Epithelial cell of esophagus (primary cell): ENCODE data around the gene TMEM11.
"Not testable (repeated sequence)": the region's sequence is repeated elsewhere in the genome, so short reads cannot be mapped to it uniquely, and the experiment has no call there.

ENCODE experiments used
- DNase-seq: peaks from one replicate; pipeline ENCODE4 v3.0.0; 2010; ENCODE audit warnings: low read depth
- H3K4me3 ChIP-seq: 2 replicates; pipeline ENCODE4 v1.5.1; 2011; ENCODE audit warnings: mild to moderate bottlenecking, low read length, control low read depth
- TF ChIP-seq, protein P1 (sequence below): IDR thresholded peaks from 2 replicates; pipeline ENCODE4 v1.5.1; 2011; ENCODE audit warnings: low read depth, mild to moderate bottlenecking, low read length, control low read depth, inconsistent platforms; ENCODE audit not compliant: insufficient read depth; ENCODE audit errors: missing control alignments

The TMEM11 gene

DNA sequence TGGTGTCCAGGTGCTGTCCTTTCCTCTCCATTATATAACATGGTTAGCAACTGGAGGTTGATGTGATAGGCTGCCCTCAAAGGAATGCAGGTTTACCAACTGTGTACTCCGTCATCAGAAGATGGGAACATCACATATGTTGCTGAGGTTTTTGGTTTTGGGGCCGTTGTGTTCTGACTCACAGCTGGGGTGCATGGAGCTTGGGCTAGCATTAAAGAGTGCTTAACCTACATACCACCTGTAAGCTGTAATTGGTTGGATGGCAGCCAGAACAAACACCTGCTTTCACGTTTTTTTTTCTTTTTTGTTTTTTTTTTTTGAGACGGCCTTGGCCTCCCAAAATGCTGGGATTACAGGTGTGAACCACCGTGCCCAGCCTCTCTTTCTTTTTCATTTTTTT is 20.9 kb downstream of the TMEM11 start:
- H3K4me3 ChIP-seq: no peak overlapping the region
- TF ChIP-seq, protein P1, sequence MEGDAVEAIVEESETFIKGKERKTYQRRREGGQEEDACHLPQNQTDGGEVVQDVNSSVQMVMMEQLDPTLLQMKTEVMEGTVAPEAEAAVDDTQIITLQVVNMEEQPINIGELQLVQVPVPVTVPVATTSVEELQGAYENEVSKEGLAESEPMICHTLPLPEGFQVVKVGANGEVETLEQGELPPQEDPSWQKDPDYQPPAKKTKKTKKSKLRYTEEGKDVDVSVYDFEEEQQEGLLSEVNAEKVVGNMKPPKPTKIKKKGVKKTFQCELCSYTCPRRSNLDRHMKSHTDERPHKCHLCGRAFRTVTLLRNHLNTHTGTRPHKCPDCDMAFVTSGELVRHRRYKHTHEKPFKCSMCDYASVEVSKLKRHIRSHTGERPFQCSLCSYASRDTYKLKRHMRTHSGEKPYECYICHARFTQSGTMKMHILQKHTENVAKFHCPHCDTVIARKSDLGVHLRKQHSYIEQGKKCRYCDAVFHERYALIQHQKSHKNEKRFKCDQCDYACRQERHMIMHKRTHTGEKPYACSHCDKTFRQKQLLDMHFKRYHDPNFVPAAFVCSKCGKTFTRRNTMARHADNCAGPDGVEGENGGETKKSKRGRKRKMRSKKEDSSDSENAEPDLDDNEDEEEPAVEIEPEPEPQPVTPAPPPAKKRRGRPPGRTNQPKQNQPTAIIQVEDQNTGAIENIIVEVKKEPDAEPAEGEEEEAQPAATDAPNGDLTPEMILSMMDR: no peak
- DNase-seq: no peak

DNA sequence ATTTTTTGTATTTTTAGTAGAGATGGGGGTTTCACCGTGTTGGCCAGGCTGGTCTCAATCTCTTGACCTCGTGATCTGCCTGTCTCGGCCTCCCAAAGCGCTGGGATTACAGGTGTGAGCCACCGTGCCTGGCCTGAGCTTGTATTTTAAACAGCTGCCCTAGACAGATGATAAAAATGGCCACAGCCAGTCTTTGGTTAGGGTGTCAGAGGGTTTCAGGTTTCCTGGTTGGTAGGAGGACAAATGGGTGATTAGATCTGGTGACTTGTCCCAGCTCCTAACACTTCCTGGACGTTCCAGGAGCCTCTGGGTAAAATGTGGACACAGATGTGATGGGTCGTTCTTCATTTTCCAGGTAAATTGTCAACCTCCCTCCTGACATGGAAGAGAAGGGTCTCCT is 21.5 kb downstream of the TMEM11 start:
- H3K4me3 ChIP-seq: not testable (repeated sequence)

DNA sequence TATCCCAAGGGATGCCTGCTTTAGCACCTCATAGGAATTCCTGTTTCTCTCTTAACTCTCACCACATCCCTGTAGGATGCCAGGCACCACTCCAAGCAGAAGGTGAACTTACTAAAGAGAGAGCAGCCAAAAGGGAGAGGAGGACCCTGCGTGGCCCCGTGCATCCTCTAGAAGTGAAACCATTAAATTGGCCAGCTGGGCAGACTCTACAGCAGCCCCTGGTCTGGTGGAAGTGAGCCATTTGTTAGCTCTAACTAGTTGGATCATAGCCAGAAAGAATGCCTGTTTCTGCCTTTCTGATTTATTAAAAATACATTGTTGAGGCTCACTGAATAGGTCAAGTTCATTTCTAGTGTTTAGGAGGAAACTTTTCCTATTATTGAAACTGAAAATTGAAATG is 22.3 kb downstream of the TMEM11 start:
- no peak for DNase-seq
- TF ChIP-seq, protein P1: no peak
- no peak overlapping the region for H3K4me3 ChIP-seq

More for the DNA sequence above, 21.5 kb downstream of the TMEM11 start:
- not testable (repeated sequence) for DNase-seq

DNA sequence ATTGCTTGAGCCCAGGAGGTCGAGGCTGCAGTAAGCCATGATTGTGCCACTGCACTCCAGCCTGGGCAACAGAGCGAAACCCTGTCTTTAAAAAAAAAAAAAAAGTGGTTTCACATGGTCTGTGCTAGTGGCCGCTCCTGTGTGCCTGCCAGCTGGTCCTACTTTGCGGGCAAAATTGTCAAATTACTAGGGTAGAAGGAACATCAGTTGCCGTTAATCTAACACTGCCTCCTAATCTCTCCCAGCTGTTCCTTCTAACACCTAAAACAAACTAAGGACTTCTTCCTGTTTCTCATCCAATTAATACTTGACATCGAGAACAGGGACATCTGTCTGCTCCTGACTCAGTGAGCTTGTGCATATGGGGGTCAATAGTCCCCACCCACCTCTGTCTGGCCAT is 23.9 kb downstream of the TMEM11 start:
- TF ChIP-seq, protein P1: no peak
- H3K4me3 ChIP-seq: no peak overlapping the region
- DNase-seq: no peak

DNA sequence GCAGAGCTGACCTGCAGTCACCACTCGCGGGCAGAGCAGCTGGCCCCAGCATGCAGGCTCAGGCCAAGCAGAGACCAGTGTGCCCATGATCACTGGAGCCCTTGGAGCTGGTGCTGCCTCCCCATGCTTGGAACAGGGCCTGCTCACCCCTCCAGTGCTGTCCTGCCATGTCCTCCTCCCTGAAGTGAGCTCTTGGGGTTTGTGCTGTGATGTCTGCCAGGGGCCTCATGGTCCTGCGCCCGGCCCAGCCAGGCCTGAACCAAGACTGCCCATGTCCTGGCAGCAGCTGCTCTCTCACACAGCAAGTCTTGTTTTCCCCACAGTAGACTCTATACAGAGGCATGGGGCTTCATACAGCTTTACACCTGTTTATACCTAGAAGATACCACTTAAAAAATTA is 24.6 kb downstream of the TMEM11 start:
- DNase-seq: no peak
- TF ChIP-seq, protein P1: no peak
- no peak overlapping the region for H3K4me3 ChIP-seq

DNA sequence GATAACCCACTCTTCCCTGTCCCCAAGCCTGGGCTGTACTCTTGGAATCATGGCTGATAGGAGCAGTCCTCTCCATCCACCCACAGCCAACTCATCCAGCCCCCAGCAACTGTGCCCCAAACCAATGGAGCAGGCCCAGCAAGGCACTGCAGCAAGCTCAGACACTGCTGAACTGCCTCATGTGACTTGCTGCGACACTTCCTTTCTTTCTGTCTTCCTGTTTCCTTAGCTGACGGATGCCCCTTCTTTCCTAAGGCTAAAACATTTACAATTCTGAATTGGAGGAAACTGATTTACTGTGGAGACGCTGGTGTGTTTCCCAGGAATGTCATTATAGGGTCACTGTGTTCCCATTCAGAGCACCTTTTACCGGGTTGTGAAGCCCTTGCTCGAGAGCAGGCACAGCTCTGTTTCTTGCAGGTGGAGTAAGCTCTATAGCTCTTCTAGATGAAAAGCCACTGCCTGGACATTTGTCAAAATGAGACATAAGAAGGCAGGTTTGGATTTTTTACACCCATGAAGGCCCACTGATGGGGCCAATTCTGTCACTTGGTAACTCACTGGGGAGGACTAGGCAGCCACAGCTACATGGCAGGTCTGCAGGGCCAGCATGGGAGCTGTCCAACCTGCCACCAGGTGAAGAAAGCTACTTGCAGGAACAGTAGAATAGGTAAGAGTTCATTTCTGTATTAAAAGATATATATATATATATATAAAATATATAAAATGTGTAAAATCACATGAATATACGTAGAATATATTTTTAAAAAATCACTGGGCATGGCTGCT is 27.4 kb downstream of the TMEM11 start:
- H3K4me3 ChIP-seq: no peak overlapping the region
- DNase-seq: no peak
- TF ChIP-seq, protein P1: no peak

DNA sequence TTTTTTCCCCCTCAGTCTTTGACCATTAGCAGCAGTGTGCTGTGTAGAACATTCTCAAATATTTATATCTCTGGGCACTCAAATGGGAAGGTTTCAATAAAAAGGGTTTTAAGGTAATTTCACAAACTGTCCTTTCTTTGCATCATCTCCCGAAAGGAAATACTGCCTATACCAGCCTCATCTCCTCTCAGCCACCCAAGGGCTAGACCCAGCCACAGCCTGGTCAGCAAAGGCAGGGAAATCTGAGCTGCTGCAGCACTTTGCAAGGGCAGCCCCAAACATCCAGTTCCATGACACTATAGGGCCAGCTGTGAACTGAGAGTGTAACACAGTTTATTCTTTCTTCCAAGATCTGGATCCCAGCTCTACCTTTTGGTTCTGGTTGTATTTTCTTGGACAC is 28.9 kb downstream of the TMEM11 start:
- DNase-seq: no peak
- TF ChIP-seq, protein P1: no peak
- no peak overlapping the region for H3K4me3 ChIP-seq
